ENCODE results near the gene COL5A1.

Gene COL5A1

DNA sequence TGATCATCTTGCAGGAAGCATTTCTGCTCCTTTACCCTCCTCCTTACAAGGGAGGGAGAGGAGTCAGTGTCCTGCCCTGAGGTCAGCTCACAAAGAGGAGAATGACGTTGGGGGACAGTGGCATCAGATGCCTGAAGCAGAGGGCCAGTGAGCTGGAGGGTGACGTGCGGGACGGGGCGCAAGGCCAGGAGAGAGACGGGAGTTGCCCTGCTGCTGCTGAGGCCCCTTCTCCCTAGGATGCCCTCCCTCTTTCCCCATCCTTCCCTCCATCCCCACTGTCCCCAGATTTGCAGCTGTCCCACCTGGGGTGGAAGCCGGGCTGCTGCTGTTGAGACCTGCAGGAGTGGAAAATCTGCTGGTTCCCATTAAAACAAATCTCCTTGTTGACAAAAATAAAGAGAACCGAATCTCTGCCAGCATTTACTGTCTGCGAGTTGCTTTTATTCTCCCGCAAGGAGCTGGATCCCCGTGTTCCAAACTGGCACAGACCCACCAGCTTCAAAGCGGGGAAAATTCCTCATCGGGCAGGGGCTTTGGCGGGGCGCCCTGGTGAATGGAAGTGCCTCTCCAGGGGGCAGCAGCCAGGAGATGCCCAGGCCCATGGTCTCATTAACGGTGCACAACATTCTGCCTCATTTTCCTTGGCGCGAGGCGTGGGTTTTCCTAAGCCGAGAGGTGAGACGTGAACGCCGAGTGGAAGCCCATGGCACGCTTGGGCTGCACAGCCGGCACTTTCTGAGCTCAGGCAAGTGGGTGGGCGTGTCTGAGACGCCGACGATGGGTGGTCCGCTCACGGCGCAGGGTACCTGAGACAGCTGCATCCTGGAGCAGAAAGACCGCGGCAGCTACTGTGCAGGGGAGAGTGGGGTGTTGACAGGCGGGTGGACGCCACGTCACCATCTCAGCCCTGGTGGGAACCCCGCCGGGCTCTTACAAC lies 13.9 kb upstream of the COL5A1 start:
- ChIA-PET POLR2A (no interaction called here), CTCF (interaction anchor here (0.6 to 1.0 kb wide), 2 partner anchors 12 to 277 kb away, joined by 3 read pairs; no protein-coding TSS in a partner anchor)
- Histone ChIP-seq H3K4me1 (ENCODE audit: control extremely low read depth in 1 of 4, control insufficient read depth in 4 of 4, insufficient read depth in 4 of 4, low read length in 3 of 4) (no peaks in the 10 kb centered on the region), H3K36me3 (ENCODE audit: control insufficient read depth in 4 of 4, insufficient read depth in 4 of 4, low read length in 3 of 4) (no peaks in the 10 kb centered on the region), H3K27ac (ENCODE audit: insufficient read depth in 1 of 2, low read depth in 1 of 2, low read length in 2 of 2, poor library complexity in 1 of 2, severe bottlenecking in 2 of 2) (no peak overlapping the region), H3K27me3 (replicated peaks in 2 of 5; ENCODE audit: control insufficient read depth in 4 of 5, insufficient read depth in 5 of 5, low read length in 4 of 5) (peaks cover 0 to 3% (median 0%) of the 10 kb centered on the region in 5 experiments), H3K9me3 (ENCODE audit: control extremely low read depth in 1 of 5, control insufficient read depth in 4 of 5, insufficient read depth in 2 of 5, low read depth in 1 of 5, low read length in 4 of 5) (no peaks in the 10 kb centered on the region), H3K4me3 (ENCODE audit: control insufficient read depth in 1 of 7, extremely low read depth in 1 of 7, insufficient read depth in 4 of 7, low read depth in 2 of 7, low read length in 6 of 7) (no peak overlapping the region)
- peak in 1 of 3 donors; percentile 6 for DNase-seq
- WGBS (ENCODE audit: insufficient coverage): 92% methylated on average over 34 of the region's 39 CpGs

GRCh38 chr9:134628354-134628736 lies 13.3 kb upstream of the COL5A1 start:
- Histone ChIP-seq H3K27ac (ENCODE audit: insufficient read depth in 1 of 2, low read depth in 1 of 2, low read length in 2 of 2, poor library complexity in 1 of 2, severe bottlenecking in 2 of 2) (no peak overlapping the region), H3K4me1 (ENCODE audit: control extremely low read depth in 1 of 4, control insufficient read depth in 4 of 4, insufficient read depth in 4 of 4, low read length in 3 of 4) (no peaks in the 10 kb centered on the region), H3K27me3 (replicated peaks in 2 of 5; ENCODE audit: control insufficient read depth in 4 of 5, insufficient read depth in 5 of 5, low read length in 4 of 5) (peaks cover 0 to 3% (median 0%) of the 10 kb centered on the region in 5 experiments), H3K9me3 (ENCODE audit: control extremely low read depth in 1 of 5, control insufficient read depth in 4 of 5, insufficient read depth in 2 of 5, low read depth in 1 of 5, low read length in 4 of 5) (no peaks in the 10 kb centered on the region), H3K4me3 (ENCODE audit: control insufficient read depth in 1 of 7, extremely low read depth in 1 of 7, insufficient read depth in 4 of 7, low read depth in 2 of 7, low read length in 6 of 7) (no peak overlapping the region), H3K36me3 (ENCODE audit: control insufficient read depth in 4 of 4, insufficient read depth in 4 of 4, low read length in 3 of 4) (no peaks in the 10 kb centered on the region)
- 100% methylated on average over 8 of the region's 9 CpGs for WGBS (ENCODE audit: insufficient coverage)
- CTCF ChIA-PET: interaction anchor here (1.0 kb wide), 1 partner anchor 11 kb away, joined by 3 read pairs; no protein-coding TSS in a partner anchor
- POLR2A ChIA-PET: no interaction called here
- no peak for DNase-seq

- peaks cover 0 to 3% (median 0%) of the 10 kb centered on the region in 5 experiments for H3K27me3 ChIP-seq (replicated peaks in 2 of 5; ENCODE audit: control insufficient read depth in 4 of 5, insufficient read depth in 5 of 5, low read length in 4 of 5)
- no peaks in the 10 kb centered on the region for H3K4me1 ChIP-seq (ENCODE audit: control extremely low read depth in 1 of 4, control insufficient read depth in 4 of 4, insufficient read depth in 4 of 4, low read length in 3 of 4)
- no peaks in the 10 kb centered on the region for H3K36me3 ChIP-seq (ENCODE audit: control insufficient read depth in 4 of 4, insufficient read depth in 4 of 4, low read length in 3 of 4)
- no peak overlapping the region for H3K4me3 ChIP-seq (ENCODE audit: control insufficient read depth in 1 of 7, extremely low read depth in 1 of 7, insufficient read depth in 4 of 7, low read depth in 2 of 7, low read length in 6 of 7)
- no peak for DNase-seq
- 97% methylated on average over 16 of the region's 21 CpGs for WGBS (ENCODE audit: insufficient coverage)
- no peak overlapping the region for H3K27ac ChIP-seq (ENCODE audit: insufficient read depth in 1 of 2, low read depth in 1 of 2, low read length in 2 of 2, poor library complexity in 1 of 2, severe bottlenecking in 2 of 2)
- CTCF ChIA-PET: no interaction called here
- POLR2A ChIA-PET: no interaction called here
- H3K9me3 ChIP-seq (ENCODE audit: control extremely low read depth in 1 of 5, control insufficient read depth in 4 of 5, insufficient read depth in 2 of 5, low read depth in 1 of 5, low read length in 4 of 5): no peaks in the 10 kb centered on the region
These were observed 12.5 kb upstream of the COL5A1 start for GRCh38 chr9:134629061-134629585.

GRCh38 chr9:134629586-134630392 lies 11.8 kb upstream of the COL5A1 start:
- no peak for DNase-seq
- Histone ChIP-seq H3K27me3 (replicated peaks in 2 of 5; ENCODE audit: control insufficient read depth in 4 of 5, insufficient read depth in 5 of 5, low read length in 4 of 5) (peaks cover 0 to 2% (median 0%) of the 10 kb centered on the region in 5 experiments), H3K9me3 (ENCODE audit: control extremely low read depth in 1 of 5, control insufficient read depth in 4 of 5, insufficient read depth in 2 of 5, low read depth in 1 of 5, low read length in 4 of 5) (no peaks in the 10 kb centered on the region), H3K4me1 (ENCODE audit: control extremely low read depth in 1 of 4, control insufficient read depth in 4 of 4, insufficient read depth in 4 of 4, low read length in 3 of 4) (no peaks in the 10 kb centered on the region), H3K27ac (ENCODE audit: insufficient read depth in 1 of 2, low read depth in 1 of 2, low read length in 2 of 2, poor library complexity in 1 of 2, severe bottlenecking in 2 of 2) (no peak overlapping the region), H3K4me3 (ENCODE audit: control insufficient read depth in 1 of 7, extremely low read depth in 1 of 7, insufficient read depth in 4 of 7, low read depth in 2 of 7, low read length in 6 of 7) (no peak overlapping the region), H3K36me3 (ENCODE audit: control insufficient read depth in 4 of 4, insufficient read depth in 4 of 4, low read length in 3 of 4) (no peaks in the 10 kb centered on the region)
- 91% methylated on average over 15 of the region's 16 CpGs for WGBS (ENCODE audit: insufficient coverage)
- CTCF ChIA-PET: no interaction called here
- POLR2A ChIA-PET: no interaction called here

DNA sequence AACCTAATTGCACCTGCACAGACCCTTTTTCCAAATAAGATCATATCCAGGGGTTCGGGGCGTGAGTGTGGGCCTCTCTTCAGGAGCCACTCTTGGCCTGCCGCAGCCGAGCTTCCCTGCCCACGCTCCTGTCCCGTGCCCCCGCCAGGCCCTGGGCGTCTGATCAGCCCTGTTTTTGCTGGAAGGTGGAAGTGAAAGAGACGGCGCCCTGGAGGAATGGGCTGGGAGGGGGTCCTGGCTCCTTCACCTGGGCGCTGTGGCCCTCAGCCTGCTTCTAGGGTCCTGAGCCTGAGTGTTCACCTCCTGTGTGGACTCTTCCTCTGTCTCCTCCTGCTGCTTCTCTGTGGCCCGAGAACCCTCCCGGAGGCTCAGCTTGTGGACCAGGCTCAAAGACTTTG lies 11.2 kb upstream of the COL5A1 start:
- Histone ChIP-seq H3K4me1 (ENCODE audit: control extremely low read depth in 1 of 4, control insufficient read depth in 4 of 4, insufficient read depth in 4 of 4, low read length in 3 of 4) (no peaks in the 10 kb centered on the region), H3K36me3 (ENCODE audit: control insufficient read depth in 4 of 4, insufficient read depth in 4 of 4, low read length in 3 of 4) (no peaks in the 10 kb centered on the region), H3K9me3 (ENCODE audit: control extremely low read depth in 1 of 5, control insufficient read depth in 4 of 5, insufficient read depth in 2 of 5, low read depth in 1 of 5, low read length in 4 of 5) (no peaks in the 10 kb centered on the region), H3K4me3 (ENCODE audit: control insufficient read depth in 1 of 7, extremely low read depth in 1 of 7, insufficient read depth in 4 of 7, low read depth in 2 of 7, low read length in 6 of 7) (no peak overlapping the region), H3K27me3 (replicated peaks in 2 of 5; ENCODE audit: control insufficient read depth in 4 of 5, insufficient read depth in 5 of 5, low read length in 4 of 5) (peaks cover 0 to 2% (median 0%) of the 10 kb centered on the region in 5 experiments), H3K27ac (ENCODE audit: insufficient read depth in 1 of 2, low read depth in 1 of 2, low read length in 2 of 2, poor library complexity in 1 of 2, severe bottlenecking in 2 of 2) (no peak overlapping the region)
- ChIA-PET POLR2A (no interaction called here), CTCF (no interaction called here)
- WGBS (ENCODE audit: insufficient coverage): 91% methylated on average over 11 of the region's 13 CpGs
- DNase-seq: no peak

GRCh38 chr9:134630861-134631260 lies 10.7 kb upstream of the COL5A1 start:
- Histone ChIP-seq H3K4me3 (ENCODE audit: control insufficient read depth in 1 of 7, extremely low read depth in 1 of 7, insufficient read depth in 4 of 7, low read depth in 2 of 7, low read length in 6 of 7) (no peak overlapping the region), H3K4me1 (ENCODE audit: control extremely low read depth in 1 of 4, control insufficient read depth in 4 of 4, insufficient read depth in 4 of 4, low read length in 3 of 4) (no peaks in the 10 kb centered on the region), H3K36me3 (ENCODE audit: control insufficient read depth in 4 of 4, insufficient read depth in 4 of 4, low read length in 3 of 4) (no peaks in the 10 kb centered on the region), H3K27me3 (replicated peaks in 2 of 5; ENCODE audit: control insufficient read depth in 4 of 5, insufficient read depth in 5 of 5, low read length in 4 of 5) (peaks cover 0 to 2% (median 0%) of the 10 kb centered on the region in 5 experiments), H3K27ac (ENCODE audit: insufficient read depth in 1 of 2, low read depth in 1 of 2, low read length in 2 of 2, poor library complexity in 1 of 2, severe bottlenecking in 2 of 2) (no peak overlapping the region), H3K9me3 (ENCODE audit: control extremely low read depth in 1 of 5, control insufficient read depth in 4 of 5, insufficient read depth in 2 of 5, low read depth in 1 of 5, low read length in 4 of 5) (no peaks in the 10 kb centered on the region)
- POLR2A ChIA-PET: no interaction called here
- no peak for DNase-seq
- WGBS (ENCODE audit: insufficient coverage): 94% methylated on average over 8 of the region's 8 CpGs
- CTCF ChIA-PET: no interaction called here

Measured in common myeloid progenitor, CD34-positive (primary cell).